Measurements from ENCODE around the gene MSANTD7. TPM values are rescaled to one million over a fixed set of nuclear protein-coding genes. Genes with fewer than 3 reads are reported as not detected.

MSANTD7 gene
- total and polyA plus RNA-seq, 10 of the 15 experiments (the other 5 are each of a cell fraction or from before 2014, with no cell fraction given): 3.5 to 22.8 (median 18.5) TPM

DNA sequence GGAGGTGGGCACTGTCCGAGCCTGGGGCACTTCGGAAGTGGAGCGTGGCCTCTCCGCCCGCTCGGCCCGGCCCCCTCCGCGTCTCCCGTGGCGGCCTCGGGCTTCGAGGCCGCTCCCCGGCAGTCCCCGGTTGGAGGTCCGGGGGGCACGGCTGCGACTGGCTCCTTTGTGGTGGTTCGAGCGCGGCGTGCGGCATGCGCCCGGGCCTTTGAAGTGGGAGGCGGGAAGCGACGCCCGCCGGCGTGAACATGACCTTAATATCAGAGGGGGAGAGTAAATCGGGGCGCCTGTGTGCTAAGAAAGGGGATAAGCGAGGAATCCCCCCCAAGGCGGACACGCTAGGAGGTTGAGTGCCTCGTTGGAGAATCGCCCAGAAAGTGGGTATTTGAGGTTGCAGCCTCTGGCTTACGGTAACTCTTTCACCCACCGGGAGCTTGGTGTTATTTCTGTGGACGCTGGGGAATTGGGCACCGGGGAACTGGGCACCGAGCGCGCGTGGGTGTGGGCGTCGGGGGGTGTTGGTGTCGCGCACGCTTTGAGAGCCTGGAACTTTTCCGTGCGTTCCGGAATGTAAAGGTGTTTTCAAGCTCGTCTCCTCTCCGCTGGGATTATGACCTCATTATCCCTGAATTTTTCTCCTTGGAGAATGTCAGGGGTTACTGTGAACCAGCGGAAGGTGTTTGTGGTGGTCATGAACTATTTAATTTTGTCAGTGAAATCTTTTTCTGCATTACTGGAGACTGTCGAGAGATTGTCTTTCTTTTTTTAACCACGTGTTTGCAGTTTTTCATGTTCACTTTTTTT is 41.2 kb downstream of the MSANTD7 start (continued):
- TF ChIP-seq NKRF (conservative IDR thresholded peaks at IDR 0.05) (peak; percentile 50; the same call in 1 of the 2 replicates), ZNF274 (IDR thresholded peaks at IDR 0.05; ENCODE audit: insufficient read depth, insufficient read length) (no peak), LARP7 (IDR thresholded peaks at IDR 0.05) (0 out of 2 replicates have a peak, but pooled peaks have one; percentile 22), WRNIP1 (IDR thresholded peaks at IDR 0.05; ENCODE audit: borderline replicate concordance, low read depth, low read length) (0 out of 2 replicates have a peak, but pooled peaks have one; percentile 22), REST (IDR thresholded peaks at IDR 0.05; ENCODE audit: low read depth, low read length) (no peak), IKZF2 (IDR thresholded peaks at IDR 0.05) (0 out of 4 replicates have a peak, but pooled peaks have one; percentile 17 to 23)

Measured in GM12878 (cell line).